ACHN (cell line): Measurements from ENCODE around the gene PTGER3.

Experiments used
- DNase-seq: peaks from one replicate; pipeline ENCODE4 v3.0.0-alpha.2; 2015
- in situ Hi-C: cut with HindIII; loops from 2 replicates; pipeline ENCODE4 v1.10.0; 2017; ENCODE audit warnings: low sequenced_read_pairs, low pct_ligation_motif_present, low pct_unique_long_range_greater_than_20kb

Gene PTGER3

DNA sequence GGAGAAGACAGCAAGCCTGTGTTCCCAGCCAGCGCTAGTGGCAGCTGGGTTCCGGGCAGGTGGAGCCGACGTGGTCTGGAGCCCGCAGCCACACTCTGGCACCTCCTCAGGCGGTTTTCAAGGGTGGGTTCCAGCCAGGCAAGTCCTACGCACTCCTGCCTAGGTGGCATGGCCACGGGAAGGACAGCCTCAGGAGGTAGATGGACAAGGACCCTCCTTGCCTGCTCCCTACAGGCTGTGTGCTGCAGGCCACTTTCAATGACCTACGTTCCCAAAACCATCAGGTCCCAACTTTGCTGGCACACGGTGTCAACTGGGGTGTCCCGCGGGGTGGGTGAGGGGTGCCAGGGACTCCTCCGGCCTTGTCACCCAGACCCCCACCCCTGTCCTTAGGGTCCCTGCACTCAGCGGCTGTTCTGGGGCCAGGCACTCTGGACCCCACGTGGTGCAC lies 6.7 kb upstream of the PTGER3 start:
- no peak for DNase-seq
- in situ Hi-C loops = no loop called here

DNA sequence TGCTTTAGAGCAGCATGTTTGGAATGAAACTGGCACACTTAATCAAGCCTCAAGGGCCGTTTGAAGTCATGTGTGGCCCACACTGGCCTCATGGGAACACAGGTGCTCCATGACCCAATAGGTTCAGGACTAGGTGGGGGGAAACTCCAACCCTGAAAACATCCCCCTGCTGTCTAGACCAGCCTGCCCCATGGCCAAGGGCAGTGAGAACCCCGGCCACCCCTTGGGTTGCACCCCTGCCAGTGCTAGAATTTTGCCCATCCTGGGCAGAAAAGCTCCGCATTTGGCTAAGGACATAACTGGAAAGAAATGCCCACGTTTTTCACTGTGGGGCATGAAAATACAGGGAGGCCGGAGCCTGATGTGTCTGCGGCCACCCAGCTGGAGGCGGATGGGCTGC lies 6.1 kb upstream of the PTGER3 start:
- DNase-seq = no peak
- in situ Hi-C loops = no loop called here

DNA sequence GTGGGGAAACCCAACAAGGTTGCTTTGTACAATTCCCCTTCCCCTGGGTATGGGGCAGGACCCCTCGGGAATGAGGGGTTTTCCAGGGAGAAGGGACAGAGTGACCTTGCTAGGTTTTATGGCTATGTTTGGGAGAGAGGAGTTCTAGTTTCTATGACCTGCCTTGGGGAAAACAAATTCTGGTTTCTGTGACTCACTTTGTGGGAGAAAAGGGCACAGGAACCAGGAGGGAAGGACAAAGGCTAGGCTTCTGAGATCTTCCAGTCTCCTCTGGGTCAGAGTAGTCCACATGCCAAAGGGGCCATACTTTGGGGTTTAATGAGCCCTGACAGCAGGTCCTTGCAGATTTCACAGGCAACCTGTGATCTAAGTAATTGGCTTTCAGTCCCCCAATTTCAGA lies 5.5 kb upstream of the PTGER3 start:
- in situ Hi-C loops = no loop called here
- DNase-seq = no peak

DNA sequence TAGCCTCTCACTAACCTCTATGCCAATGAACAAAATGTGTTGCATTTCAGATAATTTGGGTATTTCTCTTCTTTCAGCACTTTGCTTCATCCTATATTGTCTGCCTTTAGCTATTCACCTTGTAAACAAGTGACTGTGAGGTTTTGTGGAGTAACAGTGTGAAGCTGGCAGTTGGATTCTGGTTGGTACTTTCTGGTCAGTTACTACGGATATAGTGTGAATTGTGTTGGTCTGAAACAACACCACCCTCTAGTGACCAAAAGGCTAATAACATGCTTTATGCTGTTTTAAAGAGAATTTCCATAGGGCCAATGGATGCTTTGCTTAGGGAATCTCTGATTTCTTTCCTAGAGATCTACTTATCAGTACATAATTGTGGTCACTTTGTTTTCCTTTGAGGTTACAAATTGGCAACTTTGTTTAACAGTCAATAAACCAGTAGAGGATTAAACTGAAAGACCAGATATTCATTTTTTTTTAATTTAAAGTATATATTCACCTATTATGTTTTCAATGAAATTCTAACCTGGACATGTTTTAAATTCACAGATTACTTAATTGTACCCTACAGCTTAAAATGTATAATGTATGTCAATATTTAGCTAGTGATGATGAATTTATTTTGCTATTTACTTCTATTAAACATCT lies 2.5 kb upstream of the PTGER3 start:
- in situ Hi-C loops = no loop called here
- DNase-seq = peak; percentile 67

DNA sequence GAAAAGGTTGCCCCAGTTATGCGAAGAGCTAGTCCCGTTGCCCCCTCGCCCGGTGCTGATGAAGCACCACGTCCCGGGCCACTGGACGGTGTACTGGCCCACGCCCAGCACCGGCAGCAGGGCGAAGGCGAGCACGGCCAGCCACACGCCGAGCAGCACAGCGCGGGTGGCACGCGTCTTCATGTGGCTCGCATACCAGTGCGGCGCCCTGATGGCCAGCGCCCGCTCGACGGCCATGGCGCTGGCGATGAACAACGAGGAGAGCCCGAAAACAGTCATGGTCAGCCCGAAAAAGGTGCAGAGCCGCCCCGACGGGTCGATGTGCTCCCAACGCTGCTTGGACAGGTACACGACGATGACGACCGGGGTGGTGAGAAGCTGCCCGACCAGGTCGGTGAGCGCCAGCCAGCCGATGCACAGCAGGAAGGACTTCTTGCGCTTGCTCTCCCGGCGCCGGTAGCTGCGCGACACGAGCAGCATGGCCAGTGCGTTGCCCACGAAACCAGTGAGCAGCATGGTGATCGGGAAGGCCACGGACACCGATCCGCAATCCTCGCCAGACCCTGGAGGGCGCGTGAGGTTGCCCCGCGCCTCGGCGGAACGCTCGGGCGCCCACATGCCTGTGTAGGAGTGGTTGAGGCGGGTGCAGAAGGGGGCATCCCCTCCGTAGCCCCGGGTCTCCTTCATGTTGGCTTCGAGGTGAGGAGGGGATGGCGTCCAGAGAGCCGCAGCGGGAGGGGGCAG lies 553 bp downstream of the PTGER3 start:
- DNase-seq = no peak
- in situ Hi-C loops = no loop called here

DNA sequence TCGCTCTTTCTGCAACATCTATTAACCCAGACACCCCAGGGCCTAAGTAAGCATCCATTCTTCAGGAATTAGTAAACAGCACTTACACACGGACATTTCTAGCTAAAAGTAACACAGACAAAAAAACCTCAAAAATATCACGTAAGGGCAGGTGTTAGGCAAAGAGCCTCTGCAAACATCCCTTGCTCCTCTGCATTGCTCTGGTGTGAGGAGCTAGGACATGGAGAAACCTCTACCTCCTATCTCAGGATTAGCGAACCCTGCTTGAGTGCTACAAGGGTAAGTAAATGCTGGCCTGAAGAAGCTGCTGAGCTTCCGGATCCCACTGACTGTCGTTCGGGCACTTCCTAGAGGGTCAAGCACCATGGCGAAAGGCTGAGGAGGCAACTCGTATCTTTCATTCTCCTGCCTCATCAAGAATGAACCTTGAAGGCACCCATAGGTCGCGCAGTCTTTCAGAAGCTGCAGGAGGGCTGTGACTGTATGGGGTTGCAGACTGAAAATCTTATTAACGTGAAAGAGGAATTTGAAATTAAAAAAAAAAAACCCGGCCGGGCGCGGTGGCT lies 2.1 kb downstream of the PTGER3 start:
- in situ Hi-C loops = no loop called here
- DNase-seq = no peak

DNA sequence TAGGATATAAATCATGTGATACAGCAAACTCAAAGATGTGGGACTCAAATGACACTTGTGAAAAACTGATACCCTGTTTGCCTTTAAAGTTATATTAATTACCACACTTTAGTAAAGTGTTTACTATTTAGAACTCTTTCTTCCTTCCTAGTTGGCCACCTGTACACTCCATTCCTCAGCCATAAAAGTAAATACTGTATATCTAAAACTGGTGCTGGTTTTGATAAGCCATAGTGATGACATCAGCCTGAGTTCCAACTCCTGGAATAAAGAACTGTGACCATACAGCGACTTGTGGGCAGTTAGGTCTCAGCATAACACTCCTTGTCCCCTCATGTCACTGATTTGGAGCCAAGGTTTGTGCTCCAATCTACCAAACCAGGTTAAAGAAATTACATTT lies 2.8 kb downstream of the PTGER3 start:
- in situ Hi-C loops = no loop called here
- no peak for DNase-seq

DNA sequence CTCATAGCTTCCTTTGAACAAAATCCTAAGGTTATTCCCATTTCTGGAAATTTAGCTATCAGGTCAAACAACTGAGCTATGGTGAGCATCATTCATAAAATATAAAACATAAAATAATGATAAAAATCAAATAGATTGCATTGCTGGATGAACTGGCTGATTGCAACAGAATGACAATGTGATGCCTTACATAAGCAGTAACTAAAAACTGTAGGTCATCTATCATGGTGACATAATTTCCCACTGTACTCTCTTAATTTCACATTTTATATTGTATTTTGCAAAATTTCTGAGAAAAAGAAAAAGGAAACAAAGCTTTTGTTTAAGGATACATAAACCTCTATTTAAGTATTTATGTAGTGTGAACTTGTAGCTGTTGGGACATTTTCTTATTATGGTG lies 4.6 kb downstream of the PTGER3 start:
- in situ Hi-C loops = no loop called here
- DNase-seq = no peak

DNA sequence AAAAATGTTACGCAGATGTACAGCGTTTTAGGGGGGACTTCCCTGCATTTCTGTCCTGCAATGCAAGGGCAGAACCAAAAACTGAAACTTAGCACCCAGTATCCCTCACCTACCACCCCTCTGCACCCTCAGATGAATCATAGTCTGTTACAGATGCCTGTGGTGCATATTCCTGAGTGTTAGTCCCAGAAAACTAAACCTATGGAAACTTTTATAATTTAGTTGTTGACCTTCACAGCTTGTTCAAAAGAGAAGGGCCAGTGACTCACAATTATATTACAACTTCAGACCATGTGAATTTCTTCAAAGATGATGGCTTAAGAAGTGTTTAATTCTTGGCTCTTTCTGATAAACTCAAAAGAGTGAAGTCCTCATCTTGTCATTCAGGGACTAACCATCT lies 5.8 kb downstream of the PTGER3 start:
- in situ Hi-C loops = no loop called here
- DNase-seq = no peak

DNA sequence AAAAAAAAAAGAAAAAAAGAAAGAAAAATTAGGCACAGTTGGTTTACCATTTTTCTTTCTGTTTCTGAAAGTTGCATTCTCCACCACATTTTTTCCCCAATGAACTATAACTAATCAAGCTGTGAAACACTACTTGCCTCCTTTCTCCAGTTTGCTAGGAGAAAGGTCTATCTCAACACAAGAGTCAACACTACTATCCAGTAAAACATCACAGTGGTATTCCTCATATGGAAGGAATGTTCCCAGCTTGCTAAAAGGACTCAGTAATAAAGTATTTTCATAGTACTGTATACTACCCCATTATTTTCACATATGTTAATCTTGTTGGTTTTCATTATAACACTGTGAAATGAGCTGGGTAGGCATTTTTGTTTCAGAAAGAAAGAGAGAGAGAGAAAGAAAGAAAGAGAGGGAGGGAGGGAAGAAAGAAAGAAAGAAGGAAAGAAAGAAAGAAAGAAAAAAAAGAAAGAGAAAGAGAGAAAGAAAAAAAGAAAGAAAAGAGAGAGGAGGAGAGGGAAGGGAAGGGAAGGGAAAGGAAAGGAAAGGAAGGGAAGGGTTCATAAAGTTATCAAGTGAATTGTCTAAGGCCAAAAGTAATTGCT lies 7.9 kb downstream of the PTGER3 start:
- in situ Hi-C loops = no loop called here

DNA sequence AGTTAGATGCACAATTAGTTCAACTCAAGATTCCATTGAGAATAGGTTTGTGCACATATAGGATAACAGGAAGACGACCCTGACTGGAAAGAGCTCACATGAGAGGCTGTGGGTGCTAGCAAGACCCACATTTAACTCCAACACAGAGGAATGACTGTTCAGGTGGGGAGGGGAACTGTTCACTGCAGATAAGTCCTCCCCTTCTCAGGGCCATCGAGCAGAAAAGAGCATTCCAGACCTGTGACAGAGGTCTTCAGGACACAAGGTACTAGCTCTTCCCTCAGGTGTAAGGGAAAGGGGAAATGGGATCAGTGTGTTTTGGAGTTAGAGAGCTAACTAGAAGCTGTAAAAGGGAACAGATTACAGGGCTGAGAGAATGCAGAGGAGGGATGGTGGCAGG lies 8.7 kb downstream of the PTGER3 start:
- DNase-seq = no peak
- in situ Hi-C loops = no loop called here

More for the DNA sequence above, 7.9 kb downstream of the PTGER3 start:
- no peak for DNase-seq

DNA sequence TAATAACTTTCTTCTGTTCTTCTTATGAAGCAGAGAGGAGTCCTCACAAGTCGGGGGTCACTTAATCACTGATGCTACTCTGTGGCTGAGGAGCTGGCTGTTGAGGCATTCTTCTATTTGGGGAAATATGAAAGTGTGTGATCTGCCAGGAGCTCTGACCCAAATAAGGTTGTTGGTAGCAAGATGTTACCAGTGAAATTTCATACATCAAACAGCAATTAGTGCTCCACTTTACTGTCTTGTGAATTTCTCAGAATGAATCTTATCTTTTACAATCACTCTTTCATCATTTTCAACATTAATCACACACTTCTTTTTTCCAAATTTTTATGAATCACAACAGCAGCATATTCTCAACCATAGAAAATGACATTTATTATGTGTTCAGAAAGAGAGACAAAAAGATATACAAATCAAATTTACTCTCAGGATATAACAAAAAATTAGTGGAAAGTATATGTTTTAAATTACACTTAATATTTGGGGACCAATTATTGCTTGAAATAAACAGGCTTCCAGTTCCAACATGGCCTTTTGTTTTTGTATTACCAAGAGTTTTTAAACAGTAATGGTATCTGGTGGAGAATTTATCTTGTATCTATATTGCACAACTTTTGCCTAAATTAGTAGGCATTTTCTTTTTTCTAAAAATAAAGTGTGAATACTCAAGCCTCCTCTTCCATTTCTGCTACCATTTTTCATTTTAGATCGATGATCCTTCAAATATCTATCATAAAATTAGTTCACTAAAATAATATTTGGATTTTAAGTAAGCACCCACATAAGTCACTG lies 9.6 kb downstream of the PTGER3 start:
- in situ Hi-C loops = no loop called here
- DNase-seq = no peak

DNA sequence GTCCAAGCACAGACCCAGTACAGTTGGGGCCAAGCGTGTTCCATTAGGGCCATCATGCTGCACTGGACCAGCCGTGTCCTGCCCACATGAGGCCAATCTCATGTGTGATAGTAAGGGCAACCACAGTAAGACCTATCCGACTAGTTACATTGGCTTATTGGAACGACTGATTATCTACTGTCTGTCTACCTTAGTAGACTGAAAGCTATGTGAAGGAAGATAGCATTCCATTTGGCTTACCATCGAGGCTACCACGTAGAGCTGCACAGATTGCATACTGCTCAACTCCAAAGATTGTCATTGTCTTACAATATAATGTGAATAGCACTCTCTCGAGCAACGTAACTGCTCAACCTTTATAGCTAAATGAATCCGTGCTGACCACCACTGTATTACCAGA lies 10.6 kb downstream of the PTGER3 start:
- in situ Hi-C loops = no loop called here

DNA sequence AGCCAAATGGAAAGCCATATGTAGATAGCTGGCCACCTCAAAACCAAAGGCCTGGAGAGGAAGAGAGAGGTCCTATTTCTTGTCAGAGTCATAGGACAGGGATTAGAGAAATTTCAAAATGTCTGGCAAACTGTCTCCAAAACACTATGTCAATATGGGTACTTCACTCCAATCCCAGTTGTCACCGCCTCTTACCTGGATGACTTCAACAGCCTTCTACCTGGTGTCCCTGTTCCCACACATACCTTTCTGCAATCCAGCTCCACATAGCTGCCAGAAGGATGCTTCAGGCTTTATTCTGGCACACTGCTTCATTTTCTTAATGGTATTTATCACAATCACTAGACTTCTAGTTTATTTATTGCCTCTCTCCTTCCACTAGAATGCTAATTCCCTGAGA lies 14.5 kb downstream of the PTGER3 start:
- in situ Hi-C loops = no loop called here
- DNase-seq = no peak

More for the DNA sequence above, 10.6 kb downstream of the PTGER3 start:
- DNase-seq = no peak

DNA sequence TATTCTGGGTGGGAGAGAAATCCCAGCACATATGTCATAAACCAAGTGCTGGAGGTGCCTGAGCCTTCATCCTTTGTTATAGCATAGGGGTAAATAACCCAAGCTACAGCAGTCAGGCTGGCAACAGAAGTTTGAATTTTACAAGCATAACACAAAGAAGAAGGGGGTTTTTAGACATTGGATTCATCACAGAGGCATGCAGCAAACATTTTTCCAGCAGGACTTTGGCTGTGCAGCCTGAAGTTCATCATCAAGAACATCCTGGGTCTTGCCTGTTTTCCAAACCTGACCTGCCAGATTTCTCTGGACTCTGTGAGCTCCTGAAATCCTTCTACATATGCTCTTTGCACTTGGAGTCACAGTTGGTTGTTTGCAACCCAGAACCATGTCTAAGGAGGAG lies 16.2 kb downstream of the PTGER3 start:
- in situ Hi-C loops = no loop called here
- no peak for DNase-seq

DNA sequence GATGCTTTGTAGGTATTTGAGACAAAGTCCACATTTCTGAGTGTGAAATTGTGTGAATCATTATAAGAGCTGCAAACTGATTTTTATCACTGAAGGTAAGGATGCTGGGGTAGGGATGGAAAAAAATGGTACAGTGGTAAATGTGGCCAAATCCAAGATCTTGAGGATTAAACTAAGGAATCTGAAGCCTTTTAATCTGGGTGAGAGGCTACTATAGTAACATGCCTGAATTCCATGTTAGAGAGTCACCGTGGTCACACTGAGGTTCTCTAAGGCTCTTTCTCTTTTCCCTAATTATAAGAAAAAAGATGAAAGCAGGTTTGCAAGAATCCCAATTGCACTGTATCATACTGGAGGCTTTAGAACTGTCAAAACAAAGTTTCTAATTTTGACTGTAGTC lies 17.6 kb downstream of the PTGER3 start:
- no peak for DNase-seq
- in situ Hi-C loops = no loop called here

DNA sequence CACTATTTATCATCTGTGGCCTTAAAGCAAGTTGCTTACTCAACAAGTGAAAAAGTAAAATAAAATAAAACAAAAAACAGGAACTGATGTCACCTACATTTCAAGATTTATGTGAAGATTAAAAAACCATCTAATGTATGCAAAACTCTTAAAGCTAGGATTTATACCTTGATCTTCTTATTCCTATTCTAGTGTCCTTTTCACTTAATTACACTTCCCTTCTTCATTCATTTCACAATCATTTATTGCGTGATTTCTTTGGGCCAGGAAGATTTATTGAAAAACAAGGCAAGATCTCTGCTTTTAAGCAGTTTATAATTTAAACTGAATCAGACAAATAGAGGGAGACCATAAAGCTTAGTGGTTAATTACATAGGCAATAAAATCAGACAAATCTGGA lies 18.6 kb downstream of the PTGER3 start:
- DNase-seq = no peak
- in situ Hi-C loops = no loop called here

DNA sequence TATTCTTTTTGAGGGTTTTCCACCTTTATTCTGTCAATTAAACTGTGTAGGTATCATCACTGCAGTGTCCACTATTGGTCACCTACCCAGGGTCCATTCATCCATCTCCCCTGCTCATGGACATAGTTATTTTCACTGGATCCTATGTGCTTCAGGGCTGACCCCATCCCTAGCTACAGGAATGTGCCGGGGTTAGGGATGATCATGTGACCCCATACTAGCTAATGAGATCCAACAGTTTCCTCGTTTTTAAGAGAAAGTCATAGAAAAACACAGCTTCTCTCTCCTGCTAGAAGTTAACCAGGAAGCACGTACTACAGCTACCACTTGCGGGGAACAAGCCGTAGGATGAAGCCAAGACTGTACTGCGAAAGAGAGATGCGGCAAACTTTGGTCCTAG lies 19.6 kb downstream of the PTGER3 start:
- in situ Hi-C loops = no loop called here
- DNase-seq = no peak

DNA sequence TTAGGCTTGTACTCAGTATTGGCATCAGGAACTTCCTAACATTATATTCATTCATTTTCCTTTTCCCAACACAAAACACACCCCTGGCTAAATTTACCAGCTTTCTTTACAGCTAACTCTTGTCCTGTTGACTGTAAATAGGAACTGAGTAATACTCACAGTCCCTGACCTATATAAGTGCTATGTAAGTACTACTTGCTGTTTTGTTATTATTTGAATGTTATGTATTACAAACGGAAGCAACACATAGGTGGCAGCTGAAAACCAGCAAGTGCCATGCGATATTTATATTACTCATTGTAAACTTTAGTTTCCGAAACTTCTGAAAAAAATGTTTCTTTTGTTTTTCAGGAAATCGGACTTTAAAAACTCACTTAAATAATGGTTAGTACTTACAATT lies 21.5 kb downstream of the PTGER3 start:
- in situ Hi-C loops = no loop called here
- DNase-seq = no peak
